OCI-M2 (cell line): ENCODE results near the gene PDGFA.

ENCODE experiments used
- DNase-seq: peaks from one replicate; lab custom pipeline; 2025; ENCODE audit not compliant: unreplicated experiment; lab: John Stamatoyannopoulos, UW

The PDGFA gene

DNA sequence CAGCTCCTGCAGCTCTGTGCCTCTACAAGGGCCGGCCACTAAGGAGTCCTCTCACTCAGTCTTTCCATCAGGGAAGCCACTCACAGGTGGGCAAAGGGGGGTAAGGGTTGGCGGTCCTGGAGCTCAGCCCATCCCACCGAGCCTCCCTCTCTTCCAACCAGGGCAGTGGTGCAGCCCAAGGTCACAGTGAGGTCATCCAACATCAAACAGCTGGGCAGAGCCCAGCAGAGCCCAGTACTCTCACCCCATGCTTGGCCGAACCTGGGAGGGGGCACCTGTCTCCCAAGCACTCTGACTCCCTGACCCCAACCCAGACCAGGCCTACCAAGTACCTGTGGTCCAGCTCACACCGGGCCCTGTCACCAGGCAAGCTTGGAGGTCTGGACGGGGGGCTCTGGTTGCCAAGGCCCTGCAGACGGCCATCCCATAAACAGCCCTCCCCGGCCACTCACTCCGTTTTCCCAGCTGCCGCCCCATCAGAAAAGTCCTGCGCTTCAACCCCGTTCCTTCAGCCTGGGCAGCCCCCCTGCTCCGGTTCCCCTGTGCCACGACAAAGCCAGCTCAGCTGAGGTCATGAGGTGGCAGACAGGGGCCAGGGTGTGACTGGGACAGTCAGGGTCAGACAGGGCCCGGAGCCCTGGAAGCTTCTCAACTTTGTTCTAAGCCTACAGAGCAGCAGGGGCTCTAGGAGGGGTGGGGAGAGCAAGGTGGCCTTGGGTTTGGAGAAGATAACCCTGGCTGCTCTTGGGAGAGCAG, 27.5 kb downstream of the PDGFA start:
- DNase-seq, result no peak

DNA sequence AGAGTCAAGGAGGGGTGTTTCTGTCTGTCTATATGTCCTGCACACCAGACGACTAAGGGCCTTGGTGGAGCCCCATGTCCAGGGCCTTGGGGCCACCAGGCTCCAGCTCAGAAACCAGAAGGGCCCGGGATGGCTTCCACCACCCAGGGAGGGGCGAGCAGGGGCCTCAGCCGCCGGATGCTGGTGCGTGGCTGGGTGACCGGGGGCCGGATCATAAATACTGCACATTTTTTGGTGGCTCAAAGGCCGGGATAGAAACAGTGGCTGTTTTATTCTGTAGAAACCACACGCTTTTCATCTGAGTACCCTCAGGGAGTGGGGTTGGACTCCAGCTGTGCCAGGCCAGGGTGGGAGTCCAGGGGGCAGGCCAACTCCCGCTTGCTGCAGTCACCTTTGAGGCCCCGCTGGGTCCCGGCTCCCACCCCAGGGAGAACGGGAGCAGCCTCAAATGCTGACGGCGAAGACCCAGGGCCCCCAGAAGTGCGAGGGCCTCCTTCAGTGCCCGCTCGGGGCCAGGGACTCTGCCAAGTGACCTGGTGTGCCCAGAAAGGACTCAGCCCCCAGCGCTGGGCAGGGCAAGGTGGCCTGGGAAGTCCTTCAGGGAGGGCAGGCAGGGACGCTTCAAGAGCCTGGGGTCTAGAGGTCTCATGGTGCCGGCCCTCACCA, 28.2 kb downstream of the PDGFA start:
- DNase-seq, result no peak

DNA sequence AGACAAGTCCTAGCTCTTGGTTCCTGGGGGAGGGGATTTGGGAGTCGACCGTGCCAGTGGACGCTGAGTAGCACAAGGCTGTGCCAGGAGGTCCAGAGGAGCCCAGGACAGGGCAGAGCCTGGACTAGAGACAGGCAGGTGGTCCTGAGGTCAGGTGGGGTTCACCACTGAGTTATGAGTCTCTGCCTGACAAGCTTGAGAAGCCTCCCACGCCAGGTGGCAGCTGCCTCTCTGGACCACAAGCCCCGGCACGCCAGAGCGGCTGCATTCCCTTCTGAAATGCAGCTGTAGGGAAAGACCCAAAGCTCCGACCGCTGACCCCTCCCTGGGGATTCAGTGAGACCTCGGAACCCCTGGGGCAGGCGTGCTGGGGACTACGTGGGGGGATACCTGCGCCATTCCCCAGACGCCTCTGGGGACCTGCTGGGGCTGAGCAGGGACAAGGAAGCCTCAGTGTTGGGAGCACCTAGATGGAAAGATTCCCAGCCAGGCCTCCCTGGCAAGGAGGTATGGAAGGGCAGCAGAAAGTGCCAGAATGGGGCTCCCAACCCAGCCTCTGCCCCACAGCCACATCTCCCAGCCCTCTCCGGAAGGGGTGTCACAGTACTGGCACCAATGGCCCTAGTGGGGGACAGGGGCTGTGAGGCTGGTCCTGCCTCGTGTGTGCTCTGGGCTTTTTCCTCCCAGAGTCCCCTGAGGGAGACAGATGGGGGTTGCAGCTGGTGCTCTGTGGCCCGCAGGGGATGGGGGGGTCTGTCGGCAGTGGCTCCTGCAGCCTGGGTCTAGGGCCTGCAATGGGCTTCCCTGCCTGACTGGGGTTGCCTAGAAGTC, 29.0 kb downstream of the PDGFA start:
- DNase-seq, result no peak

DNA sequence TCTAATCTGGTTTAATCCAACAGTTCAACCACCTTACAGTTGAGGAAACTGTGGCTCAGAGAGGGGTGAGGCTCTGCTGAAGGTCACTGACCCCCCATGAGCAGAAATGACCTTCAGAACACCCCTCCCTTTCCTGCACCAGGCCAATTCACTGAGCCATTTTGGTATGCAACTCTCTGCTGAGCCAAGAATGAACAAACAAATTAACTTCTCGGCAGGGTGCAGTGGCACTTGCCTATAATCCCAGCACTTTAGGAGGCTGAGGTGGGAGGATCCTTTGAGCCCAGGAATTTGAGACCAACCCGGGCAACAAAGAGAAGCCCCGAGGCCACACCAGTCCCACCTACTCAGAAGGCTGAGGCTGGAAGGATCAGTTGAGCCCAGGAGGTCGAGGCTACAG, 29.8 kb downstream of the PDGFA start:
- no peak for DNase-seq

DNA sequence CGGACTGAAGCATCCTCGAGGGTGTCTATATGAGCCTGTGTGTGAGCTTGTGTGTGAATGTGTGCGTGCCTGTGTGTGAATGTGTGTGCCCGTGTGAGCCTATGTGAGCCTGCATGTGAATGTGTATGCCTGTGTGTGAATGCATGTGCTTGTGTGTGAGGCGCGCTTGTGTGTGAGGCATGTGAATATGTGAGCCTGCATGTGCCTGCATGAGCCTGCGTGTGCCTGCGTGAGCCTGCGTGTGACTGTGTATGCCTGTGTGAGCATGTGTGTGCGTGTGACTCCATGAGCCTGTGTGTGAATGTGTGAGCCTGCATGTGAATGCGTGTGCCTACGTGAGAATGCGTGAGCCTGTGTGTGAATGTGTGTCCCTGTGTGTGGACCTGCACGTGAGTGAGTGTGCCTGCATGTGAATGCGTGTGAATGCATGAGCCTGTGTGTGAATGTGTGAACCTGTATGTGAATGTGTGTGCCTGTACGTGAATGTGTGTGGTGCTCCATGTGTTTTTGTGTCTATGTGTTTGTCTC, 33.4 kb downstream of the PDGFA start:
- no peak for DNase-seq

DNA sequence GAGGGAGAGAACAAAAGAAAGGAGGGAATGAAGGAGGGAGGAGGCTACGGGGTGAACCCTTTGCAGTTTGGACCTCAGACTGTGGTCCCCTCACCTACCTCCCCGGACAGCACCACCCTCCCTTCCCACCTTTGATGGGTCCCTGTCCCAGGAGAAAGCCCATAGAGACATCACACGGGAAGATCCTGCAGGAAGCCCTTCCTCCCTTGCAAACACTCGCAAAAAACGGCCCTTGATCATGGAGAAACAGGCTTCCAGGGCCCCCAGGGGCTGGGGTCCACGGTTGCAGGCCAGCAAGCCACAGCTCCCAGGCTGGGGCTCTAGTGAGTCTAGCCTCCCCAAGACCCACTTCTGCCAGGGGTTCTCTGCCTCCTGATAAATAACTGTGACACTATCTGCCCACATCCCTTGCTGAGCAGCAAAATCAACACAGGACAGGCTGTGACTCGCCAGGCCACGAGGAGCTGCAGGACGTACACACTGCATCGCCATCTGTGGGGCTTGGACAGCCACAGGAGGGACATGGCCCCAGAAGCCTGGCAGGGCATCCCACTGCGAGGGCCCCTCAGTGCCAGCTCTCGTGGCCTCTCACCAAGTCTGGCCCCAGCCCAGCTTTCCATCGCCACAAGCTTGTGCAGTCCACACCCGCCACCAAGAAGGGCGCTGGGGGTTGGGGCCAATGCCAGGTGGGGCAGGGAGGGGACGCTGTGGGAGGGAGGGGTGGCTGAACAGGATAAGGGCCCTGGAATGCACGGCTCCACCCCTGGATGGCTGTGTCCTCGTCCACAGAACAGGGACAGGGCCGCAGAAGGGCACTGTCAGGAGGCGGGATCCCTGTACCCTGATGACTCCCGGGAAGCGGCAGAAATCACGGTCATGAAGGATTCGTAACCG, 34.2 kb downstream of the PDGFA start:
- no peak for DNase-seq

DNA sequence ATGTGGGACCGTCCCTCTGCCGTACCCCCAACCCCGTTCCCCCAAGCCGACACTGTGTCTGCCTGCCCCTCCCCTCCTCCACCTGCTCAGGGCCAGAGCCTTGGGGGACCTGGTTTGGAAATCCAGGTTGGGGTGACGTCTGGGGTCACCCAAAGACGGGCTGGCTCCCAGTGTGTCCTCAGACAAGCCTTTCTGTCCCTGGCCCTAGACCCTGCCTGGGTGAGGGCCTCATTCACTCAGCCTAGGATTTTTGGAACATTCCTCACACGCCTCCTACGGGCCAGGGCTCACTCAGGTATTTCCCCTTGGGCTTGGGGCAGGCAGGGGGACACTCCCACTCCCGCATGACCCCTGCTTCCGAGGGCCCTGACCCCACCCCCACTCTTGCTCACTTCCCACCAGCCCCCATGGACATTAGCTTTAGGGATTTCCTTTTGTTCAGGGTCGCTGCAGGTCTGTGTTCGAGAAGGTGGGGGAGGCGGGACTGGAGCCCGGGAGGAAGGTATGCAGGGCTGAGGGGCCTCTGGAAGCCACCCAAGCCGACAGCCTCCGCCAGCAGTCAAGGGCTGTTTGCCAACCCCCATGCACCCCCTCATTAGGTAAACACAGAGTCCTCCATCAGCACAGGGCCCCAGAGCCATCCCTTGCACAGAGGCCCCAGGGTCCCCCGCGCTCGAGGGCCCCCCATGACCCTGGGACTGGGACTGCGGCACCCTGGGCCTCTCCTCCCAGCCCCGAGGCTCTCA, 35.1 kb downstream of the PDGFA start:
- DNase-seq, result no peak

DNA sequence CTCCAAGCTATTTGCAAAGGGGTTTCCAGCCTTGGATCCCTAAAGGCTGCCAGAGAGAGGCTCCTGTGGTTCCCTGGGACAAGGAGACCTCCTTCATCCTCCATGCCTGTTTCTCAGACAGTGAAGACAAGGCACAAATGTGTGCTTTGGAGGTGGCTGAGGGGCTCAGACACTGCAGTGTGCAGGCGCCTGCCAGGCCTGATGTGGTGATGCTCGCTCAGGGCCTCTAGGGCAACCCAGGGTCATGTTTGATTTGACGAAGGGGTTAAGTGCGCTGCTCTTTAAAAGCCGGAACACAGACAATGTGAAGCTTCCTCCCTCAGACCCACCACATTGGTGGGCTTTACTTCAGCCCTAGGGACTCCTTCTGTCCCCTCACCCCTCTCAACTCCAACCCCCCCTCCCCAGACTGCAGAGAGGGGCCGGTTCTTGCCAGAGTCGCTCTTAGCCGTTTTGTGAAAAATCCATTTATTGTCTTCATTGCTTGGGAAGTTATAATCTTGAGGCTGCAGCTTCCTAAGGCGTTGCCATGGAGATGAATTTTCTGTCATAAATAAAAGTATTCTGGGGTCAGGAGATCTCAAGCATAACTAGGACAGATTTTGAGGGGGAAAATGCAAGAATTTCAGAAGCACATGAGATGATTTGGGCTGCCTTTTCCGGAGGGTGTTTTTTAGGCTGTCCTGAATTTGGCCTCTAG, 35.8 kb downstream of the PDGFA start:
- DNase-seq, result no peak

DNA sequence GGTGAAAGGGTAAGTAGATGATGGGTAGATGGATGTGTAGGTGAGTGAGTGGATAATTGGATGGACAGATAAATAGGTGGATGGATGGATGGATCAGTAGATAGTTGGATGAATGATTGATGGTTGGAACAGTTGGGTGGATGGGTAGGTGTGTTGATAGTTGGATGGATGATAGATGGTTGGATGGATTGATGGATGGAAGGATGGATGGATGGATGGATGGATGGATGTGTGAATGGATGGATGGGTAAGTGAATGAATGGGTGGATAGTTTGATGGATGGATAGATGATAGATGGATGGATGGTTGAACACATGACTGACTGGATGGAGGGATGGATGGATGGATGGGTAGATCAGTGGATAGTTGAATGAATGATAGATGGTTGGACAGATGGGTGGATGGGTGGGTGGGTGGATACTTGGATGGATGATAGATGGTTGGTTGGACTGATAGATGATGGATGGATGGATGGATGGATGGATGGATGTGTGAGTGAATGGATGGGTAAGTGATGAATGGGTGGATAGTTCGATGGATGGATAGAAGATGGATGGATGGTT, 37.0 kb downstream of the PDGFA start:
- no peak for DNase-seq

DNA sequence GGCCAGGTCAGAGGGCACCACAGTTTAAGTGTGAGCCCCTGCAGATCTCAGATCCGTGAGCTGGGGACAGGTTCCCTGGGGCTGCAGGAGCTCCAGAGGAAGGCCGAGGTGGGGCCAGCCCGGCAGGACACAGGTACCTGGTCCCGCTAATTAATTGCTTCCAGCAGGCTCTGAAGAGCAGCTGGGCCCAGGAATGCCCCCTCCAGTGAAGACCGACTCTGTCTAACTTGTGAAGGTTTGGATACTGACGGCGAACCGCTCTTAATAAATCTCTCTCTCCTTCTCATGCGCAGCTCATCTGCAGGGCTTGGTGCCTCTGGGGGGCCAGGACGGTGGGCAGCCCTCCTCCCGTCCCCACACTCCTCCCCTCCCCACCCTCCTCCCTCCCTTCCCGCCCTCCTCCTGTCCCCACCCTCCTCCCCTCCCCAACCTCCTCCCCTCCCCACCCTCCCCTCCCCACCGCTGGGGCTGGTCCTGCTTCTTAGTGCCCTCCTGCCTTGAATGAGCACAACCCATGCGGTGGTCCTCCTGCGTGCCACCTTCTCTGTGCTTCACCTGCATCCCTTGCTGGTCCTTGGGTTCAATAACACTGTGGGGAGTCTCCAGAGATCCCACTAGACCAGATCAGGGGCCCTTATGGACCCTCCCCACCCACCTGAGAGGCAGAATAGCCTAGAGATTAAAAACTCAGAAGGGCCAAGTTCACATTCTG, 38.3 kb downstream of the PDGFA start:
- DNase-seq, result no peak

DNA sequence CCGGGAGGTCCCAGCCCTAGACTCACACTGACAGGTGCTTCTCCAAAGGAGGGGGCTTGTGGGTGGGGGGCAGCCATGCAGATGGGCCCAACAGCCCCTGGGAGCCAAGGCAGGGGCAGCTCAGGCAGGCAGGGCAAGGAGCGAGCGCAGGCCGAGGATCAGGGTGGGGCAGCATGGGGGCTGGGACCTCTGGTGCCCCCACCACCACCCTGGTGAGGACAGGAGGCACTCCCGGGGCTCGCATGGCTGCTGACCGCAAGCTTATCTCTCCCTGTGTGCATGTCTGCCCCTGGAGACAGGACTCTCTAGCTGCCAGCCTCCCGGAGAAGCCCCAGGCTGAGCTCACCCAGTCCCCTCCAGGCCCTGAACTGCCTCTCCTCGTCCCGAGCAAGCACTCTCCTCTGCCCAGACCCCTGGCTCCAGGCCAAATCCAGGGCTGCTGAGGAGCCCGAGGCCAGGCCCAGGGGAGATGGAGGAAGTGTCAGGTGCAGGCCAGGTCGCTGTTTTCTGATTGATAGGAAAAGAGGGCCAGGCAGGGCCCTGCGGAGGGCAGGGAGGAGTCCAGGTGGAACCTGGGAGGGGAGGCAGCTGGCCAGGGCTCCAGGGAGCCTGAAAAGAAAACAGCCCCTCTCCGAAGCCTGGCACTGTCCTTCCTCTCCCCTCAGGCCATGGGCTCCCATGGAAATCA, 39.0 kb downstream of the PDGFA start:
- no peak for DNase-seq

DNA sequence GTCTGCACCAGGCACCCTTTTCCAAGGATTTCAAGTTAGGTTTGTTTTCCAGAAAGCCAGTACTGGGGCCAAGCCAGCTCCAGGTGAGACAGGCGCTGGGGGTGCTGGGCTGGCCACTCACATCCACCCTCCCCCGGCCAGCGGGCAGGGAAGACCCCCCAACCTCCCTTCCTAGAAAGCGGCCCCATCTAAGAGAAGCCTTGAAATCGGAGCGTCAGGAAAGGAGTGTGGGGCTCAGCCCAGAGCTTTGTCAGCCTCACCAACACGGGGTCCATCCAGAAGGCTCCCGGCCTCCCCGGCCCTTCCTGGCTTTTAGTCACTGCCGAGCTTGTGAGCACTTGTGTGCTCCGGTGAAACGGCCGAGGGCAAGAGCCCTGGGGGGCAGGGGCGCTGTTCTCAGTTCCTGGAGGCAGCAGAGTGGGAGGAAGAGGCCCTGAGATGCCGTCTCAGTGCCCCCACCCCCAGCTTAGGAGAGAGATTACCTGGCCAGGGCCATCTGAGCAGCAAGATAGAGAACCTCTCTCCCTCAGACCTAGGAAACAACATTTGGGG, 39.6 kb downstream of the PDGFA start:
- DNase-seq, result no peak

DNA sequence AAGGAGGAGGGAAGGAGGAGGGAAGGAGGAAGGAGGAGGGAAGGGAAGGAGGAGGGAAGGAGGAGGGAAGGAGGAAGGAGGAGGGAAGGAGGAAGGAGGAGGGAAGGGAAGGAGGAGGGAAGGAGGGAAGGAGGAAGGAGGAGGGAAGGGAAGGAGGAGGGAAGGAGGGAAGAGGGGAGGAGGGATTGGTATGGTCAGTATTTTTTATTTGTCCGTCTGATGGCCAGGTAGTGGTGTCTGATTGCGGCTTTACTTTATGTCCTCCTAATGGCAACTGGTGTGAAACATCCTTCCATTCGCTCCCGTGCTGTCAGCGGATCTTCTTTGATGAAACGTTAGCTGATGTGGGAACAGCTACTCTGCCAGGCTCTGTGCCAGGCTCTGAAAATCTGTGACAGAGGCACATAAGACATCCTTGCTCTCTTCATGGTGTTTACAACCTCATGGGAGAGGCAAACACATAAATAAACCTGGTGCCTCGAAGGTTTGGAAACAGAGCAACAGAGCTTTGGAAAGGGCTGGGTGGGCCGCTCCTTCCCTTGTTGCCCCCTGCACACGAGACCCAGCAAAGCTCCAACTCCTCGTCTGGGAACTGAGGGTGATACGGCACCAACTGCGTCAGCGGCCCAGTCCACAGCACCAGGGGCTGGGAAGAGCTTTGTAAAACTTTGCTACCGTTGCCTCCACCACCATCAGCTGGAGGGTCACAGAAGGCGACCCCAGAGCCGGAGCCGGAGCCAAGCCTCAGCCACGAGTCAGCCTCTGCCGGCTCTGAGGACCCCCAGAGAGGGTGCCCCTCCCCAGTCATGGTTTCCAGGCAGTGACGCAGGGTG, 40.3 kb downstream of the PDGFA start:
- DNase-seq, result no peak

DNA sequence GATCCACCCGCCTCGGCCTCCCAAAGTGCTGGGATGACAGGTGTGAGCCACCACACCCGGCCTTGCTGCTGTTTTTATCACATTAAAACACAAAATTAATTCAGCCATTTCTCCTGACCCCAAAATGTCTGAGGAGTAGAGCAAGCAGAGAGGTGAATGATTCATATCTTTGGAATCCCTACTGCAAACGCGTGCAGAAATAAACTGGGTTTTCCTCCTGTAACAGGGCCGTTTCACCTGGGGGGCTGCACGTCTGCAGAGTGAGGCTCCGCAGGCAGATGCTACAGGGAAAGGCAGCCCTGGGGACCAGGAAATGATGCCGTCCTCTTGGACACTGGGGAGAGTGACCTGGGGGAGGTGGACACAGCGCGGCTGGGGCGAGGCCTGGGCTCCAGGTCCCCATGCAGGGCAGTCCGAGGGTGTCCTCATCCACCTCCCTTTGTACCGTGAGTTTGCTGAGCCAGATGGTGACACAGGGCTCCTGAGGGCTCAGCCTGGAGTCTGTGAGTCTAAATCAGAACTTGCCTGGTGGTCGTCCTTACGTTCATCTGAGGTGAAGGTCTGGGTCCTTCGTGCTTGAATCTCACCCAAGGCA, 41.9 kb downstream of the PDGFA start:
- DNase-seq, result no peak

DNA sequence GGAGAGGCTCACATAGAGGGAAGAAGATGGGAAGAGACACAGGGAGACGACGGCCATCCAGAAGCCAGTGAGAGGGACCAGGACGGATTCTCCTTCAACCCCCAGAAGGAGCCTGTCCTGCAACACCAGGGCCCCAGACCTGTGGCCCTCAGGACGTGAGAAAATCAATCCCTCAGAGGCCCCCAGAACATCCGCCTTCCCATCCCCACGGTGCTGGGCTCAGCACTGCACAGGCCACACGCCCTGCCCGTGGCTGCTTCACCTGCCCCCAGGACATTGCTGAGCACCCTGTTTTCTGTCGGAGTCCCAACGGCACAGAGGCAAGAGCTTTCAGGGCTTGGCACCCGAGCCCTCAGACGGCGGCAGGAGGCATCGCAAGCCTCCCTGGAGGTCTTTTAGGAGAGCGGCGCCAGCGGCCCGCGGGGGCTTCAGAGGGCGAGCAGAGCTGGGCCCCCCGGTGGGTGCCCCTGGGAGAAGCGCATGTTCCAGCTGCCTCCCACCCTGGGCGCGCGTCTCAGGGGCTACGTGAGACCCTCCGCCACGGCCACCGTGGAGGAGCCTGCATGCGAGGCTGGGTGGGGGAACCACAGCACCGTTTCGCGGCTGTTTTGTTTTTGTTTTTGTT, 42.8 kb downstream of the PDGFA start:
- no peak for DNase-seq

DNA sequence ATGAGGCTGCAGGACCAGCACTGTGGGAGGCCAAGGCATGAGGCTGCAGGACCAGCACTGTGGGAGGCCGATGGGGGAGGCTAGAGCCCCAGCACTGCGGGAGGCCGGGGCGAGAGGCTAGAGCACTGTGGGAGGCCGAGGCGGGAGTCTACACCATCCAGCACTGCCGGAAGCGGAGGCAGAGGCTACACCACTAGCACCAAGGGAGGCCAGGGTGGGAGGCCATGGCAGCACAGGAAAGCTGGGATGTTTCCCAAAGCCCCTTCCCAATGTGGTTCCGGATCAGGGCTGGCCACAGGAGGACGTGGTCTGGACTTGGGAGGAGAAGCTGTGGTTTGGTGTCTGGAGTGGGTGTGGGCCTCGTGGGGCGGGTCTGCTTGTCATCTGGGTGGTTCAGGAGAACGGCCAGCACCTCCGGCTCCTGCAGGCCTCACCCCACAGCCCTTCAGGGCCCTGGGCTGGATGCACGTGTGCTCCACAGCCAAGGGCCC, 43.6 kb downstream of the PDGFA start:
- DNase-seq, result no peak
